K562 (cell line): Measurements from ENCODE around the gene CDC27. TPM values are rescaled to one million over a fixed set of nuclear protein-coding genes. Genes with fewer than 3 reads are reported as not detected.

ENCODE experiments used
- CEBPG ChIP-seq, 3 experiments: fragments of 200-800 bp in 1 of 3; sonication (Bioruptor generic) in 1 of 3; sonication (generic) in 1 of 3; formaldehyde crosslinking in 1 of 3; IDR thresholded peaks in 2 of 3; conservative IDR thresholded peaks in 1 of 3; 2 replicates each; pipeline versions ENCODE4 v1.6.1 to v1.8.0; 2016 to 2022; ENCODE audit warnings: missing compliant biosample characterization in 2 of 3, missing genetic modification characterization in 2 of 3, mild to moderate bottlenecking in 1 of 3, missing genetic modification reagents in 1 of 3
- ELF1 ChIP-seq: fragments of 200-800 bp; sonication (Bioruptor generic); IDR thresholded peaks from 2 replicates; pipeline ENCODE4 v1.6.1; 2016; ENCODE audit warnings: missing genetic modification characterization, missing compliant biosample characterization
- ELF4 ChIP-seq: fragments of 450-650 bp; formaldehyde crosslinking; IDR thresholded peaks from 2 replicates; pipeline ENCODE4 v1.4.0; 2022; ENCODE audit warnings: missing genetic modification characterization
- EP400 ChIP-seq: fragments of 450-650 bp; IDR thresholded peaks from 2 replicates; pipeline ENCODE4 v1.6.1; 2017; ENCODE audit warnings: antibody characterized with exemption, mild to moderate bottlenecking, moderate library complexity
- FOXA1 ChIP-seq: fragments of 450-650 bp; IDR thresholded peaks from 2 replicates; pipeline ENCODE4 v1.6.1; 2016; ENCODE audit warnings: mild to moderate bottlenecking, borderline replicate concordance
- NCOR1 ChIP-seq: fragments of 450-650 bp; IDR thresholded peaks from 2 replicates; pipeline ENCODE4 v1.6.1; 2016; ENCODE audit warnings: mild to moderate bottlenecking, moderate library complexity
- POLR2B ChIP-seq: fragments of 450-650 bp; IDR thresholded peaks from 2 replicates; pipeline ENCODE4 v1.6.1; 2018; ENCODE audit warnings: low read depth; ENCODE audit not compliant: partially characterized antibody
- SIRT6 ChIP-seq: IDR thresholded peaks from one replicate; pipeline ENCODE4 v1.6.1; 2012; ENCODE audit warnings: low read depth, mild to moderate bottlenecking, control low read depth, inconsistent platforms, low read length, moderate library complexity
- SMARCA5 ChIP-seq: fragments of 450-650 bp; IDR thresholded peaks from 2 replicates; pipeline ENCODE4 v1.6.1; 2016
- TFE3 ChIP-seq: fragments of 450-650 bp; formaldehyde crosslinking; IDR thresholded peaks from 2 replicates; pipeline ENCODE4 v1.4.0; 2020; ENCODE audit warnings: mild to moderate bottlenecking, mixed read lengths
- THAP7 ChIP-seq: fragments of 250-450 bp; sonication (Bioruptor Pico); IDR thresholded peaks from 2 replicates; pipeline ENCODE4 v1.5.0; 2021
- ZSCAN32 ChIP-seq: fragments of 450-650 bp; formaldehyde crosslinking; IDR thresholded peaks from 2 replicates; pipeline ENCODE4 v1.4.0; 2020; ENCODE audit warnings: mild to moderate bottlenecking, moderate library complexity
- polyA plus RNA-seq, 8 experiments: library from polyadenylated mRNA; depleted of rRNA in 4 of 8; stranded (reverse) in 5 of 8; unstranded in 3 of 8; fragments of >200 nt; fragmentation: Nextera tagmentation in 2 of 8; fragmentation: Illumina TruSeq in 1 of 8; extraction: Ambion mirVana in 2 of 8; extraction: Trizol in 1 of 8; gene quantifications; 2 replicates each; pipeline versions ENCODE4 v1.2.1 to v1.2.3, GENCODE V29; 2011 to 2014; ENCODE audit warnings: inconsistent platforms in 1 of 8, missing spikeins in 1 of 8
- total RNA-seq, 7 experiments: library from RNA; depleted of rRNA in 6 of 7; stranded (reverse); fragments of >200 nt in 6 of 7; fragmentation: Illumina TruSeq in 2 of 7; extraction: Trizol in 2 of 7; gene quantifications; 2 replicates each; pipeline versions ENCODE4 v1.2.1 to v1.2.3, GENCODE V29; 2011 to 2021; ENCODE audit warnings: low replicate concordance in 1 of 7
- TF ChIP-seq, protein P1 (sequence below), 2 experiments: fragments of 450-650 bp; IDR thresholded peaks; 2 replicates each; pipeline ENCODE4 v1.6.1; 2016
- TF ChIP-seq, protein P2 (sequence below), 2 experiments: fragments of 450-650 bp in 1 of 2; sonication (generic) in 1 of 2; formaldehyde crosslinking in 1 of 2; IDR thresholded peaks in 1 of 2; conservative IDR thresholded peaks in 1 of 2; 2 replicates each; pipeline versions ENCODE4 v1.6.1 to v1.8.1; 2016 to 2023; ENCODE audit warnings: mild to moderate bottlenecking in 2 of 2, moderate library complexity in 2 of 2, inconsistent platforms in 1 of 2, missing genetic modification reagents in 1 of 2
- TF ChIP-seq, protein P3 (sequence below): sonication (generic); formaldehyde crosslinking; IDR thresholded peaks from 2 replicates; pipeline ENCODE4 v1.8.0; 2022; ENCODE audit warnings: mild to moderate bottlenecking, missing genetic modification reagents

CDC27 gene
- total and polyA plus RNA-seq, 9 of the 15 experiments (the other 6 are each of a cell fraction or from before 2014, with no cell fraction given): 28.6 to 155 (median 94.1) TPM

GRCh38 chr17:47229535-47230443, 40.7 kb upstream of the CDC27 start (continued):
- TF ChIP-seq, protein P1, sequence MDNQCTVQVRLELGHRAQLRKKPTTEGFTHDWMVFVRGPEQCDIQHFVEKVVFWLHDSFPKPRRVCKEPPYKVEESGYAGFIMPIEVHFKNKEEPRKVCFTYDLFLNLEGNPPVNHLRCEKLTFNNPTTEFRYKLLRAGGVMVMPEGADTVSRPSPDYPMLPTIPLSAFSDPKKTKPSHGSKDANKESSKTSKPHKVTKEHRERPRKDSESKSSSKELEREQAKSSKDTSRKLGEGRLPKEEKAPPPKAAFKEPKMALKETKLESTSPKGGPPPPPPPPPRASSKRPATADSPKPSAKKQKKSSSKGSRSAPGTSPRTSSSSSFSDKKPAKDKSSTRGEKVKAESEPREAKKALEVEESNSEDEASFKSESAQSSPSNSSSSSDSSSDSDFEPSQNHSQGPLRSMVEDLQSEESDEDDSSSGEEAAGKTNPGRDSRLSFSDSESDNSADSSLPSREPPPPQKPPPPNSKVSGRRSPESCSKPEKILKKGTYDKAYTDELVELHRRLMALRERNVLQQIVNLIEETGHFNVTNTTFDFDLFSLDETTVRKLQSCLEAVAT (IDR thresholded peaks at IDR 0.05): peak in 1 of 2 experiments; percentile 91; a peak in 2 of 4 replicates
- TF ChIP-seq SIRT6 (no peak), EP400 (peak; percentile 52), TFE3 (CRISPR knock-in tag) (no peak), POLR2B (no peak), ELF4 (CRISPR knock-in tag) (peak; percentile 53; the same call in 1 of the 2 replicates), ELF1 (tag) (no peak), THAP7 (CRISPR knock-in tag) (no peak), ZSCAN32 (CRISPR knock-in tag) (no peak), NCOR1 (peak; percentile 16; the same call in 1 of the 2 replicates), CEBPG (CRISPR knock-in tag; IDR thresholded peaks at IDR 0.05) (peak; percentile 90), CEBPG (tag; conservative IDR thresholded peaks at IDR 0.05 in 1 of 2, IDR thresholded peaks at IDR 0.05 in 1 of 2) (peak; percentile 88 to 91), FOXA1 (no peak), SMARCA5 (no peak)
- TF ChIP-seq, protein P2, sequence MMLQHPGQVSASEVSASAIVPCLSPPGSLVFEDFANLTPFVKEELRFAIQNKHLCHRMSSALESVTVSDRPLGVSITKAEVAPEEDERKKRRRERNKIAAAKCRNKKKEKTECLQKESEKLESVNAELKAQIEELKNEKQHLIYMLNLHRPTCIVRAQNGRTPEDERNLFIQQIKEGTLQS (IDR thresholded peaks at IDR 0.05): peak; percentile 29; the same call in 1 of the 2 replicates
- TF ChIP-seq, protein P2 (CRISPR knock-in tag; conservative IDR thresholded peaks at IDR 0.05): peak; percentile 55; the same call in 1 of the 2 replicates
- TF ChIP-seq, protein P3, sequence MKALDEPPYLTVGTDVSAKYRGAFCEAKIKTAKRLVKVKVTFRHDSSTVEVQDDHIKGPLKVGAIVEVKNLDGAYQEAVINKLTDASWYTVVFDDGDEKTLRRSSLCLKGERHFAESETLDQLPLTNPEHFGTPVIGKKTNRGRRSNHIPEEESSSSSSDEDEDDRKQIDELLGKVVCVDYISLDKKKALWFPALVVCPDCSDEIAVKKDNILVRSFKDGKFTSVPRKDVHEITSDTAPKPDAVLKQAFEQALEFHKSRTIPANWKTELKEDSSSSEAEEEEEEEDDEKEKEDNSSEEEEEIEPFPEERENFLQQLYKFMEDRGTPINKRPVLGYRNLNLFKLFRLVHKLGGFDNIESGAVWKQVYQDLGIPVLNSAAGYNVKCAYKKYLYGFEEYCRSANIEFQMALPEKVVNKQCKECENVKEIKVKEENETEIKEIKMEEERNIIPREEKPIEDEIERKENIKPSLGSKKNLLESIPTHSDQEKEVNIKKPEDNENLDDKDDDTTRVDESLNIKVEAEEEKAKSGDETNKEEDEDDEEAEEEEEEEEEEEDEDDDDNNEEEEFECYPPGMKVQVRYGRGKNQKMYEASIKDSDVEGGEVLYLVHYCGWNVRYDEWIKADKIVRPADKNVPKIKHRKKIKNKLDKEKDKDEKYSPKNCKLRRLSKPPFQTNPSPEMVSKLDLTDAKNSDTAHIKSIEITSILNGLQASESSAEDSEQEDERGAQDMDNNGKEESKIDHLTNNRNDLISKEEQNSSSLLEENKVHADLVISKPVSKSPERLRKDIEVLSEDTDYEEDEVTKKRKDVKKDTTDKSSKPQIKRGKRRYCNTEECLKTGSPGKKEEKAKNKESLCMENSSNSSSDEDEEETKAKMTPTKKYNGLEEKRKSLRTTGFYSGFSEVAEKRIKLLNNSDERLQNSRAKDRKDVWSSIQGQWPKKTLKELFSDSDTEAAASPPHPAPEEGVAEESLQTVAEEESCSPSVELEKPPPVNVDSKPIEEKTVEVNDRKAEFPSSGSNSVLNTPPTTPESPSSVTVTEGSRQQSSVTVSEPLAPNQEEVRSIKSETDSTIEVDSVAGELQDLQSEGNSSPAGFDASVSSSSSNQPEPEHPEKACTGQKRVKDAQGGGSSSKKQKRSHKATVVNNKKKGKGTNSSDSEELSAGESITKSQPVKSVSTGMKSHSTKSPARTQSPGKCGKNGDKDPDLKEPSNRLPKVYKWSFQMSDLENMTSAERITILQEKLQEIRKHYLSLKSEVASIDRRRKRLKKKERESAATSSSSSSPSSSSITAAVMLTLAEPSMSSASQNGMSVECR (CRISPR knock-in tag): no peak
